ENCODE measurements around the gene IQCH.

- TF ChIP-seq CTCF (conservative IDR thresholded peaks at IDR 0.05 in 1 of 2, IDR thresholded peaks at IDR 0.05 in 1 of 2; ENCODE audit: low read depth in 1 of 2, low read length in 2 of 2) (no peak), EZH2 (IDR thresholded peaks at IDR 0.05; ENCODE audit: low read length, missing control alignments) (no peak)
These were observed 77.1 kb downstream of the IQCH start for GRCh38 chr15:67331676-67332075.
